ENCODE results near the gene CXCL14.

Gene CXCL14

GRCh38 chr5:135625061-135625460 lies 46.3 kb upstream of the CXCL14 start:
- WGBS (ENCODE audit: extremely low coverage, insufficient coverage, insufficient read length), result no CpG with 5 or more reads among the region's 2 CpGs

DNA sequence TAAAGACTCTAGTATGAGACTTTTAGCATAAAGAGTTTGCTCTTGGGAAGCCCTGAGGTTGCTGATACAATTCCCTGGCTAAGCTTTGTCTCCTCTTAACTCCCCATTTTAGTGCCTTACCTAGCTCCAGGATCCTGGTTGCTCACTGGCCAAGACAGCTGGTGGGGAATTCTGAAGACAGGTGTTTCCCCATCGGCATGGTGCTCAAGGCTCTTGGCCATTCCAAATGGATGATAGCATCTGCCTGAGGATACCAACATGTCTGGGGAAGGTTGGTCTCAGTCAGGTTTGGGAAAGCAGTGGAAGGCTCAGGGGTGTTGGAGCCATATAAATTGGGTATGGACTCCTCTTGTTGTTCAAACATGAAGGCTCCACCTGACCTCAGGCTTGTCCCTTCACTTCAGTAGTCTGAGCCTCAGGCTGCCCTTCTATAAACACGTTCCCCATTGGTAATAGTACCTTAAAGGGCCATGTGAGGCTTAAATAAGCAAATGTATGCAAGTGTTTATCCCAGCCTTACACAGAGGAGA lies 44.5 kb upstream of the CXCL14 start:
- peak; percentile 64 to 74 for DNase-seq
- Histone ChIP-seq H3K4ac (ENCODE audit: low read depth, low read length) (no peak overlapping the region), H3K27ac (ENCODE audit: low read depth, low read length) (no peak overlapping the region), H3K9ac (ENCODE audit: low read length) (no peak overlapping the region), H3K4me2 (ENCODE audit: low read length) (no peak overlapping the region), H3K18ac (ENCODE audit: low read length) (no peak overlapping the region), H2BK120ac (ENCODE audit: insufficient read depth, low read length, poor library complexity) (no peak overlapping the region), H3K14ac (ENCODE audit: low read length) (no peak overlapping the region), H3K79me1 (ENCODE audit: low read length) (no peaks in the 10 kb centered on the region), H4K12ac (ENCODE audit: low read depth, low read length) (no peak overlapping the region), H4K91ac (ENCODE audit: low read depth, low read length) (no peak overlapping the region), H3K79me2 (ENCODE audit: control insufficient read depth, insufficient read depth, low read length, poor library complexity) (no peaks in the 10 kb centered on the region), H2BK12ac (ENCODE audit: low read length) (no peak overlapping the region), H3K36me3 (ENCODE audit: control insufficient read depth in 1 of 2, insufficient read depth in 2 of 2, low read length in 2 of 2) (no peaks in the 10 kb centered on the region), H3K23ac (ENCODE audit: low read length) (no peak overlapping the region), H2AFZ (ENCODE audit: insufficient read depth, low read length, poor library complexity) (no peak overlapping the region), H3K9me3 (ENCODE audit: insufficient read depth, low read depth, low read length) (peaks cover 1% of the 10 kb centered on the region), H3K27me3 (ENCODE audit: insufficient read depth, low read length) (no peaks in the 10 kb centered on the region), H2AK5ac (ENCODE audit: low read length) (no peak overlapping the region), H3K4me1 (ENCODE audit: control insufficient read depth in 1 of 2, insufficient read depth in 2 of 2, low read length in 2 of 2) (no peaks in the 10 kb centered on the region), H2BK5ac (ENCODE audit: low read depth, low read length, poor library complexity) (no peak overlapping the region), H4K8ac (ENCODE audit: low read depth, low read length) (no peak overlapping the region), H3K4me3 (ENCODE audit: low read depth, low read length) (no peak overlapping the region)
- no CpG with 5 or more reads among the region's 2 CpGs for WGBS (ENCODE audit: extremely low coverage, insufficient coverage, insufficient read length)

More at GRCh38 chr5:135625061-135625460, 46.3 kb upstream of the CXCL14 start:
- Histone ChIP-seq H2AFZ (ENCODE audit: insufficient read depth, low read length, poor library complexity) (no peak overlapping the region), H3K9me3 (ENCODE audit: insufficient read depth, low read depth, low read length) (peaks cover 1% of the 10 kb centered on the region), H3K9ac (ENCODE audit: low read length) (no peak overlapping the region), H3K4me1 (ENCODE audit: control insufficient read depth in 1 of 2, insufficient read depth in 2 of 2, low read length in 2 of 2) (peaks cover 0 to 7% of the 10 kb centered on the region in 2 experiments), H3K79me2 (ENCODE audit: control insufficient read depth, insufficient read depth, low read length, poor library complexity) (no peaks in the 10 kb centered on the region), H3K79me1 (ENCODE audit: low read length) (no peaks in the 10 kb centered on the region), H4K12ac (ENCODE audit: low read depth, low read length) (no peak overlapping the region), H4K8ac (ENCODE audit: low read depth, low read length) (no peak overlapping the region), H3K27ac (ENCODE audit: low read depth, low read length) (no peak overlapping the region), H2BK5ac (ENCODE audit: low read depth, low read length, poor library complexity) (no peak overlapping the region), H3K23ac (ENCODE audit: low read length) (no peak overlapping the region), H4K91ac (ENCODE audit: low read depth, low read length) (no peak overlapping the region), H3K4ac (ENCODE audit: low read depth, low read length) (no peak overlapping the region), H3K27me3 (ENCODE audit: insufficient read depth, low read length) (no peaks in the 10 kb centered on the region), H3K14ac (ENCODE audit: low read length) (no peak overlapping the region), H2BK12ac (ENCODE audit: low read length) (no peak overlapping the region), H3K36me3 (ENCODE audit: control insufficient read depth in 1 of 2, insufficient read depth in 2 of 2, low read length in 2 of 2) (no peaks in the 10 kb centered on the region), H2BK120ac (ENCODE audit: insufficient read depth, low read length, poor library complexity) (no peak overlapping the region), H3K18ac (ENCODE audit: low read length) (no peak overlapping the region), H2AK5ac (ENCODE audit: low read length) (no peak overlapping the region), H3K4me3 (ENCODE audit: low read depth, low read length) (no peak overlapping the region), H3K4me2 (ENCODE audit: low read length) (no peak overlapping the region)
- DNase-seq, result no peak

DNA sequence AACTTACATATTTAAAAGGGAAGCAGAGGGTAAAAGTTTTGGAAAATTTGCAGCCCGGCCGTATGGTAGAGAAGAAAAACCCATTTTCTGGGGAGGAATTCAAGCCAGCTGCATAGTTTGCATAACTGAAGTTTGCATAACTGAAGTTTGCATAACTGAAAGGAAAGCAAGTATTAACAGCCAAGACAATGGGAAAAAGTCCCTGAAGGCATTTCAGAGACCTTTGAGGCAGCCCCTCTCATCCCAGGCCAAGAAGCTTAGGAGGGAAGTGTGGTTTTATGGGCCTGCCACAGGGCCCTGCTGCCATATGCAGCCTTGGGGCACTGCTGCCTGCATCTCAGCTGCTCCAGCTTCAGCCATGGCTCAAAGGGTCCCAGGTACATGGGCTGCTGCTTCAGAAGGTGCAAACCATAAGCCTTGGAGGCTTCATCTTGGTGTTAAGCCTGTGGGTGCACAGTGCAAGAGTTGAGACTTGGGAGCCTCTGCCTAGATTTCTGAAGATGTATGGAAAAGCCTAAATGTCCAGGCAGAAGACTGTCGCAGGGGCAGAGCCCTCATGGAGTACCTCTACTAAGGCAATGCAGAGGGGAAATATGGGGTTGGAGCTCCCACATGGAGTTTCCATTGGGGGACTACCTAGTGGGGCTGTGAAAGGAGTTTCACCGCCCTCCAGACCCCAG lies 36.9 kb upstream of the CXCL14 start:
- Histone ChIP-seq H3K79me2 (ENCODE audit: control insufficient read depth, insufficient read depth, low read length, poor library complexity) (no peaks in the 10 kb centered on the region), H3K79me1 (ENCODE audit: low read length) (no peaks in the 10 kb centered on the region), H4K12ac (ENCODE audit: low read depth, low read length) (no peak overlapping the region), H3K27me3 (ENCODE audit: insufficient read depth, low read length) (no peaks in the 10 kb centered on the region), H4K8ac (ENCODE audit: low read depth, low read length) (no peak overlapping the region), H2BK12ac (ENCODE audit: low read length) (no peak overlapping the region), H3K36me3 (ENCODE audit: control insufficient read depth in 1 of 2, insufficient read depth in 2 of 2, low read length in 2 of 2) (no peaks in the 10 kb centered on the region), H3K9ac (ENCODE audit: low read length) (no peak overlapping the region), H4K91ac (ENCODE audit: low read depth, low read length) (no peak overlapping the region), H3K9me3 (ENCODE audit: insufficient read depth, low read depth, low read length) (peaks cover 5% of the 10 kb centered on the region), H2AK5ac (ENCODE audit: low read length) (no peak overlapping the region), H3K4me1 (ENCODE audit: control insufficient read depth in 1 of 2, insufficient read depth in 2 of 2, low read length in 2 of 2) (peaks cover 0 to 3% of the 10 kb centered on the region in 2 experiments), H2AFZ (ENCODE audit: insufficient read depth, low read length, poor library complexity) (no peak overlapping the region), H2BK5ac (ENCODE audit: low read depth, low read length, poor library complexity) (no peak overlapping the region), H3K27ac (ENCODE audit: low read depth, low read length) (no peak overlapping the region), H3K4ac (ENCODE audit: low read depth, low read length) (no peak overlapping the region), H2BK120ac (ENCODE audit: insufficient read depth, low read length, poor library complexity) (no peak overlapping the region), H3K23ac (ENCODE audit: low read length) (no peak overlapping the region), H3K18ac (ENCODE audit: low read length) (no peak overlapping the region), H3K14ac (ENCODE audit: low read length) (no peak overlapping the region), H3K4me3 (ENCODE audit: low read depth, low read length) (peak overlapping the region; percentile 46), H3K4me2 (ENCODE audit: low read length) (no peak overlapping the region)
- peak; percentile 43 to 90 for DNase-seq
- WGBS (ENCODE audit: extremely low coverage, insufficient coverage, insufficient read length), result no CpG with 5 or more reads among the region's 4 CpGs

- H3K4me3 ChIP-seq (ENCODE audit: low read depth, low read length), result no peak overlapping the region
- H3K9ac ChIP-seq (ENCODE audit: low read length), result no peak overlapping the region
Observed at GRCh38 chr5:135615171-135615570, 36.4 kb upstream of the CXCL14 start.

More at GRCh38 chr5:135615171-135615570, 36.4 kb upstream of the CXCL14 start:
- no peaks in the 10 kb centered on the region for H3K79me2 ChIP-seq (ENCODE audit: control insufficient read depth, insufficient read depth, low read length, poor library complexity)
- H2AK5ac ChIP-seq (ENCODE audit: low read length), result no peak overlapping the region
- peaks cover 0 to 3% of the 10 kb centered on the region in 2 experiments for H3K4me1 ChIP-seq (ENCODE audit: control insufficient read depth in 1 of 2, insufficient read depth in 2 of 2, low read length in 2 of 2)
- H3K18ac ChIP-seq (ENCODE audit: low read length), result no peak overlapping the region
- H4K91ac ChIP-seq (ENCODE audit: low read depth, low read length), result no peak overlapping the region
- no peak overlapping the region for H2BK5ac ChIP-seq (ENCODE audit: low read depth, low read length, poor library complexity)
- no peaks in the 10 kb centered on the region for H3K36me3 ChIP-seq (ENCODE audit: control insufficient read depth in 1 of 2, insufficient read depth in 2 of 2, low read length in 2 of 2)
- H3K27ac ChIP-seq (ENCODE audit: low read depth, low read length), result no peak overlapping the region
- H2BK120ac ChIP-seq (ENCODE audit: insufficient read depth, low read length, poor library complexity), result no peak overlapping the region
- H3K4me2 ChIP-seq (ENCODE audit: low read length), result no peak overlapping the region
- no CpG with 5 or more reads among the region's 1 CpG for WGBS (ENCODE audit: extremely low coverage, insufficient coverage, insufficient read length)
- H2BK12ac ChIP-seq (ENCODE audit: low read length), result no peak overlapping the region
- H3K23ac ChIP-seq (ENCODE audit: low read length), result no peak overlapping the region
- peak; percentile 10 to 60 for DNase-seq
- no peak overlapping the region for H2AFZ ChIP-seq (ENCODE audit: insufficient read depth, low read length, poor library complexity)
- H4K8ac ChIP-seq (ENCODE audit: low read depth, low read length), result no peak overlapping the region
- H3K79me1 ChIP-seq (ENCODE audit: low read length), result no peaks in the 10 kb centered on the region
- H3K9me3 ChIP-seq (ENCODE audit: insufficient read depth, low read depth, low read length), result peaks cover 5% of the 10 kb centered on the region
- H3K27me3 ChIP-seq (ENCODE audit: insufficient read depth, low read length), result no peaks in the 10 kb centered on the region
- no peak overlapping the region for H4K12ac ChIP-seq (ENCODE audit: low read depth, low read length)
- H3K4ac ChIP-seq (ENCODE audit: low read depth, low read length), result no peak overlapping the region
- no peak overlapping the region for H3K14ac ChIP-seq (ENCODE audit: low read length)
